ENCODE data around the gene KCTD1.

KCTD1 gene

GRCh38 chr18:26464128-26465011, 84.0 kb downstream of the KCTD1 start:
- no peak for TF ChIP-seq JUND (IDR thresholded peaks at IDR 0.05; ENCODE audit: low read depth)
- no peak for DNase-seq (ENCODE audit: low read depth in 1 of 2, low spot score in 1 of 2)
- in situ Hi-C loops (cut with HindIII; ENCODE audit: low pct_unique_long_range_greater_than_20kb, low sequenced_read_pairs), result no loop called here

- TF ChIP-seq JUND (IDR thresholded peaks at IDR 0.05; ENCODE audit: low read depth), result no peak
- DNase-seq (ENCODE audit: low read depth in 1 of 2, low spot score in 1 of 2), result no peak
- in situ Hi-C loops (cut with HindIII; ENCODE audit: low pct_unique_long_range_greater_than_20kb, low sequenced_read_pairs), result no loop called here
Measured at GRCh38 chr18:26462355-26462754, 86.0 kb downstream of the KCTD1 start.

- TF ChIP-seq JUND (IDR thresholded peaks at IDR 0.05; ENCODE audit: low read depth), result no peak
- in situ Hi-C loops (cut with HindIII; ENCODE audit: low pct_unique_long_range_greater_than_20kb, low sequenced_read_pairs), result no loop called here
- DNase-seq (ENCODE audit: low read depth in 1 of 2, low spot score in 1 of 2), result no peak
Measured at GRCh38 chr18:26461405-26461804, 86.9 kb downstream of the KCTD1 start.

- in situ Hi-C loops (cut with HindIII; ENCODE audit: low pct_unique_long_range_greater_than_20kb, low sequenced_read_pairs), result no loop called here
- DNase-seq (ENCODE audit: low read depth in 1 of 2, low spot score in 1 of 2), result no peak
- no peak for TF ChIP-seq JUND (IDR thresholded peaks at IDR 0.05; ENCODE audit: low read depth)
Measured at GRCh38 chr18:26460449-26461091, 87.8 kb downstream of the KCTD1 start.

- TF ChIP-seq JUND (IDR thresholded peaks at IDR 0.05; ENCODE audit: low read depth), result no peak
- in situ Hi-C loops (cut with HindIII; ENCODE audit: low pct_unique_long_range_greater_than_20kb, low sequenced_read_pairs), result no loop called here
Measured at GRCh38 chr18:26459884-26460283, 88.5 kb downstream of the KCTD1 start.

GRCh38 chr18:26459340-26459739, 89.0 kb downstream of the KCTD1 start:
- in situ Hi-C loops (cut with HindIII; ENCODE audit: low pct_unique_long_range_greater_than_20kb, low sequenced_read_pairs), result no loop called here
- TF ChIP-seq JUND (IDR thresholded peaks at IDR 0.05; ENCODE audit: low read depth), result no peak
- no peak for DNase-seq (ENCODE audit: low read depth in 1 of 2, low spot score in 1 of 2)

More at GRCh38 chr18:26459884-26460283, 88.5 kb downstream of the KCTD1 start:
- DNase-seq (ENCODE audit: low read depth in 1 of 2, low spot score in 1 of 2), result no peak

GRCh38 chr18:26458526-26459232, 89.7 kb downstream of the KCTD1 start:
- DNase-seq (ENCODE audit: low read depth in 1 of 2, low spot score in 1 of 2), result peak in 1 of 2 experiments; percentile 56
- in situ Hi-C loops (cut with HindIII; ENCODE audit: low pct_unique_long_range_greater_than_20kb, low sequenced_read_pairs), result no loop called here
- TF ChIP-seq JUND (IDR thresholded peaks at IDR 0.05; ENCODE audit: low read depth), result no peak

- DNase-seq (ENCODE audit: low read depth in 1 of 2, low spot score in 1 of 2), result no peak
- no peak for TF ChIP-seq JUND (IDR thresholded peaks at IDR 0.05; ENCODE audit: low read depth)
- in situ Hi-C loops (cut with HindIII; ENCODE audit: low pct_unique_long_range_greater_than_20kb, low sequenced_read_pairs), result no loop called here
Measured at GRCh38 chr18:26457611-26458353, 90.6 kb downstream of the KCTD1 start.

- TF ChIP-seq JUND (IDR thresholded peaks at IDR 0.05; ENCODE audit: low read depth), result no peak
- in situ Hi-C loops (cut with HindIII; ENCODE audit: low pct_unique_long_range_greater_than_20kb, low sequenced_read_pairs), result no loop called here
- DNase-seq (ENCODE audit: low read depth in 1 of 2, low spot score in 1 of 2), result no peak
Measured at GRCh38 chr18:26457195-26457594, 91.2 kb downstream of the KCTD1 start.

GRCh38 chr18:26456070-26456491, 92.3 kb downstream of the KCTD1 start:
- in situ Hi-C loops (cut with HindIII; ENCODE audit: low pct_unique_long_range_greater_than_20kb, low sequenced_read_pairs), result no loop called here
- no peak for DNase-seq (ENCODE audit: low read depth in 1 of 2, low spot score in 1 of 2)
- no peak for TF ChIP-seq JUND (IDR thresholded peaks at IDR 0.05; ENCODE audit: low read depth)

- in situ Hi-C loops (cut with HindIII; ENCODE audit: low pct_unique_long_range_greater_than_20kb, low sequenced_read_pairs), result no loop called here
- no peak for TF ChIP-seq JUND (IDR thresholded peaks at IDR 0.05; ENCODE audit: low read depth)
- no peak for DNase-seq (ENCODE audit: low read depth in 1 of 2, low spot score in 1 of 2)
Measured at GRCh38 chr18:26455639-26456038, 92.7 kb downstream of the KCTD1 start.

GRCh38 chr18:26454616-26455015, 93.7 kb downstream of the KCTD1 start:
- DNase-seq (ENCODE audit: low read depth in 1 of 2, low spot score in 1 of 2), result no peak
- TF ChIP-seq JUND (IDR thresholded peaks at IDR 0.05; ENCODE audit: low read depth), result no peak
- in situ Hi-C loops (cut with HindIII; ENCODE audit: low pct_unique_long_range_greater_than_20kb, low sequenced_read_pairs), result no loop called here

Measured in T47D (cell line).